Neural progenitor cell (in vitro differentiated cells): Measurements from ENCODE around the gene ZNF383.

Experiments used
- EZH2 ChIP-seq: fragments of 200-600 bp; sonication (generic); IDR thresholded peaks from 2 replicates; pipeline ENCODE4 v1.6.1; 2017; ENCODE audit warnings: antibody characterized with exemption, mild to moderate bottlenecking, moderate library complexity
- EZH2phosphoT487 ChIP-seq: fragments of 200-600 bp; sonication (generic); IDR thresholded peaks from 2 replicates; pipeline ENCODE4 v1.6.1; 2017; ENCODE audit warnings: antibody characterized with exemption
- TF ChIP-seq, protein P1 (sequence below): fragments of 200-600 bp; sonication (generic); IDR thresholded peaks from 2 replicates; pipeline ENCODE4 v1.5.1; 2017; ENCODE audit warnings: antibody characterized with exemption, mild to moderate bottlenecking

DNA sequence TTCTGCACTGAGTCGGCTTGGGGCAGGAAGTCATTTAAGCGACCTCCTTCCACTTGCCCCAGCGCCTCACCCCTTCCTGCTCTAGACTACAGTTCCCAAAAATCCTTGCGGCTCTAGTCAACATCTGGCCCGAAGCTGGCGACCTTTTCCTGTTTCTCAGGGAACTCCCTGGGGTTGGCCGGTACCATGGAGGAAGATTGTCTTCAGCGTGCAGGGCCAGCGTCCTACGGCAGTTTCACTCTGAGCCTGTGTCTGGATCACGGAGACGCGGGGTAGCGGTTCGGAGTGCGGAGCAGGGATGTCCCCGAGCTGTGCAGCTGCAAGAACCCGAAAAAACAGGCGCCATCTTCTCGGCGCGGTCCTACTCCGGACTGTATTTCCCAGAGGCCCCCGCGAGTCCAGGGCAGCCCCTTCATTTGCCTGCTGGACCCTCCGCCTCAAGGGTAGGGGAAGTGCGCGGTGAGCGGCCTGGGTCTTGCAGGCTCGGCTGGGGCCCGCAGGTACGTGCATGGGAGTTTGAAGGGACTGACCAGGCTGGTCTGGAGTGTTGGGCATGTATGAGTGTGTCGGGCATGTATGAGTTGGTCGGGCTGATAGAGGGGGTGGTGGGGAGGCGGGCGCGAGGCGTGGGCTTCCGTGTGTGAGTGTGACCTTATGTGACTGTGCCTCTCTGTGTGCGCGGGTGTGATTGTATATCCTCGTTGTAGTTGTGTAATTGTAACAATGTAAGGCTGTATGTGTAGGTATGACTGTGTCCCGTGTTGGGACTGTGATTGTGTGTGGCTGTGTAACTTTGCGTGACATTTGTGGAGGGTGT is at the start of gene ZNF383:
- TF ChIP-seq EZH2 (no peak), EZH2phosphoT487 (no peak)
- TF ChIP-seq, protein P1, sequence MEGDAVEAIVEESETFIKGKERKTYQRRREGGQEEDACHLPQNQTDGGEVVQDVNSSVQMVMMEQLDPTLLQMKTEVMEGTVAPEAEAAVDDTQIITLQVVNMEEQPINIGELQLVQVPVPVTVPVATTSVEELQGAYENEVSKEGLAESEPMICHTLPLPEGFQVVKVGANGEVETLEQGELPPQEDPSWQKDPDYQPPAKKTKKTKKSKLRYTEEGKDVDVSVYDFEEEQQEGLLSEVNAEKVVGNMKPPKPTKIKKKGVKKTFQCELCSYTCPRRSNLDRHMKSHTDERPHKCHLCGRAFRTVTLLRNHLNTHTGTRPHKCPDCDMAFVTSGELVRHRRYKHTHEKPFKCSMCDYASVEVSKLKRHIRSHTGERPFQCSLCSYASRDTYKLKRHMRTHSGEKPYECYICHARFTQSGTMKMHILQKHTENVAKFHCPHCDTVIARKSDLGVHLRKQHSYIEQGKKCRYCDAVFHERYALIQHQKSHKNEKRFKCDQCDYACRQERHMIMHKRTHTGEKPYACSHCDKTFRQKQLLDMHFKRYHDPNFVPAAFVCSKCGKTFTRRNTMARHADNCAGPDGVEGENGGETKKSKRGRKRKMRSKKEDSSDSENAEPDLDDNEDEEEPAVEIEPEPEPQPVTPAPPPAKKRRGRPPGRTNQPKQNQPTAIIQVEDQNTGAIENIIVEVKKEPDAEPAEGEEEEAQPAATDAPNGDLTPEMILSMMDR: no peak
